HG03095 (cell line): ENCODE measurements around the gene APCDD1L.

Source experiments
- ATAC-seq: cut with Tn5 transposase; IDR thresholded peaks from one replicate; pipeline ENCODE4 v1.9.1; 2021; ENCODE audit warnings: moderate library complexity; ENCODE audit not compliant: unreplicated experiment

APCDD1L gene

GRCh38 chr20:58515233-58516212 lies at the start of gene APCDD1L:
APCDD1L (minus strand) TSS chr20:58515399; CDS start chr20:58514707, 692 bp downstream.
- ATAC-seq: no peak

DNA sequence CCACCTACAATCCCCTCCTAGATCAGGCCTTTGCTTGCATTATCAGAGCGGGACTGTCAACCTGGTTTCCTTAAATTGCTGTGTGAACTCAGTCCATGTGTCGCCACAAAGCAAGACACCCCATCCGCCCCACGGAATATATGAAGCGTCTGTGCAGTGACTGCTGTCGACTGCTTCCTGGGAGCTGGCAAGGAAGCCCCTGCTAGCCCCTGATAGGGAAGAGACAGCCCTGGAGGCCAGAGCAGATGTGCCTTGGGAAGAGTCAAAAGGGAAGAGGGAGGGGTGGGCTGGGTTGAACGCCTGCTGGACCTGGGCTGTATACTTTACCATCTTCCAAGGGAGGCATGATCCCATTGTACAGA lies 44.1 kb upstream of the APCDD1L start:
- no peak for ATAC-seq

DNA sequence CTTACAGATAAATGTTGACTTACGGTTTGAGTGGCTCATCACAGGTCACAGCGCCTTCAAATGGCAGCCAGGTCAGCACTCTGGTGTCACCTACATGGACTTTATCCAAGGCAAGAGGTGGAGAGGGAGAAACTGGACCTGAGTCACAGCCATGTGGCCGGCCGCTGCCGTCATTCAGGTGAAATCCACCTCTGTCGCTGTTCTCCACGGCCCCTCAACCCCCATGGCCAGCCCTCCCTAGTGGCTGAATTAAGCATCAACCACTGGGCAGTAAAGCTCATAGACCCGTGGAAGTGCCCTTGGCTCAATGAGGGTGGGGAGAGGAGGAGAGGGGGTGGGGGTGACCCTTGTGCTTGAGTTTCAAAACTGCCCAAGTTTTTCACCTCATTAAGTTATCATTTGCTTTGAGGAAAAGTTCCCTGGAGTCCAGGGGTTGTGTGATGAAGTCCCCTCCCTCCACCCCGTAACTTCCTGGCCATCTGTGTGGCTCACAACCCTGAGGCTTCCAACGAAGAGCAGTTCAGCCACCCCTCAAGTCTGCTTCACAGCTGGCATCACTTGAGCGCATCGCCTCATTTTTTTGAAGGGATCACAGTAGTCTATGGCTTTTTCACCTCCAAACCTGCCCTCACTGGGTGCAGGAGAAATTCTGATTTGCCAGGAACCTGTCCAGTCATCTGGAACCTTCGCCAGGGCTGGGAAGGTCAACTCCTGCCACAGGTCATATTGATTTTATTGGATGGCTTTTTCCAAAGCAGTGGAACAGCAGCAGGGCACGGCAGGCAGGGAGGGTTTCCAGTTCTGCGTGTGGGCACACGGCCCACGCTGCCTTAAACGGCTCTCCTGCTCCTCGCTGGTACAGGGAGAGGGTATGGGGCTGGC lies 43.5 kb upstream of the APCDD1L start:
- no peak for ATAC-seq

DNA sequence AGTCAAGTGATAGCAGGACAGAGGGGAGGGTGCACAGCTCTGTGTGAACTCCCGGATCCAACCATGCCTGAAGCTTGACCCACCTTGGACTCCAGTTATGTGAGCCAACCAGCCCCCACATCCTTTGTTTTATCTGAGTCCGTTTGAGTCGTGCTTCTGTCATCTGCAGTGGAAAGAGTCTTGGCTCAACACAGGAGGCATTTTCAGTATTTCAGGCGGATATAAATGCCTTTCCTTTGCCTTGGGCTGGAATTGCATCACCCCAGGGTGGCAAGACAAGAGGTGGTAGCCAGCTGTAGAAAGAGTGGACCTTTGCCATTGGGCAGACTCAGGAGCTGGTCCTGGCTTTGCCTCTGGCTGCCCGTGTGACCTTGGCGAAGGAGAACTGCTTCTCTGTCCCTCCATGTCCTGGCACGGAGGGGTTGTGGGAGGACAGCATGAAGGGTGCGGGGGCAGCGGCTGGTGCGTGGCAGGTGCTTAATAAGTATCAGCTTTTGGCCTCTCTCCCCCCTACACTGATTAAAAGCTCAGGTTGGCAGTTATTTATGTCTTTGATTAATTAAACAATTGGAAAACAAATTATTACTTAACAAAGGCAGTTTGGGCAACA lies 42.6 kb upstream of the APCDD1L start:
- no peak for ATAC-seq

DNA sequence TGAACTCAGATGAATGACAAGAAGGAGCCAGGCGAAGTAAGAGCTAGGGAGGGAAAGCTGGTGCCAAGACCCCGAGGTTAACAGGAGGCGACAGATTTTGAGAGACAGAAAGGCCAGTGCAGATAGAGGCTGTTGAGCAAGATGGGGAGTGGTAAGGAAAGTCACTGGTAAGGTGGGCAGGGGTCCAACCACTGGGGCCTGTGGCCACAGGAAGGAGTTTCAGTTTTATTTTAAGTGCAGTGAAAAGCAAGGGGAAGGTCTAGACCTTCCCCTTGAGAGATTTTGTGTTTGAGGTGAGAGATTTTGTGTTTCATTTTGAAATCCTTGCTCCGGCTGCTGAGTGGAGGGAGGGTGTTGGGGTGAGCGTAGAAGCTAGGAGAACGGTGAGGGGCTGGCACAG lies 41.8 kb upstream of the APCDD1L start:
- ATAC-seq: no peak

DNA sequence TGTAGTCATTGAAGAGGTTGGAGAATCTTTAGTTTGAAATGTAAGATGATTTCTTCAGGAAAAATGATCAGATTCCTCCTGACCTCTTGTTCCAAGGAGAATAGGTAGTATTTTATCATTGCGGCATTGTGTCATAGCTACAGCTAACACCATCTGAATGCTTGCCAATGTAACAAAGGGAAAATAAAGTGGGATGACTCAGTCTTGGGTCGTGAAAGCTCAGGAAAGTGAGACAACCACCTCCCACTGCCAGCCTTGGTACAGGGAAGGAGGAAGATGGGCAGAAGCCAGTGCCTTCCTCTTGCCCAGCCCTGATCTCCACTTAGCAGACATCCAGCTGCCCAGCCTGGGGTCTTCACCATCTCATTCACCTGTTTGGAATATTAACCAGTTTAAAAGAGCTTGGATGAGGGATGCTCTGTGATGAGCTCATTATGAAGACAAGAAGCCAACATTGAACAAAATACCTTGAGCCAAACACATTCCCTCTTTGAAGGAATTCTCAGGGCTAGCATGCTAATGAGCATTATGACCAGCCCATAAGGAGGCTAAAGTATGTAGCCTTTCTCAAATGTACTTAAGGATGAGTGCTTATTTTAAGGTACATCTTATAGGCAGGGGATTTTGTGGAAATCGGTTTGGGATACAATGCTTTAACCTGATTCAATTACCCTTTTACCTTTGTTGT lies 40.0 kb upstream of the APCDD1L start:
- no peak for ATAC-seq

DNA sequence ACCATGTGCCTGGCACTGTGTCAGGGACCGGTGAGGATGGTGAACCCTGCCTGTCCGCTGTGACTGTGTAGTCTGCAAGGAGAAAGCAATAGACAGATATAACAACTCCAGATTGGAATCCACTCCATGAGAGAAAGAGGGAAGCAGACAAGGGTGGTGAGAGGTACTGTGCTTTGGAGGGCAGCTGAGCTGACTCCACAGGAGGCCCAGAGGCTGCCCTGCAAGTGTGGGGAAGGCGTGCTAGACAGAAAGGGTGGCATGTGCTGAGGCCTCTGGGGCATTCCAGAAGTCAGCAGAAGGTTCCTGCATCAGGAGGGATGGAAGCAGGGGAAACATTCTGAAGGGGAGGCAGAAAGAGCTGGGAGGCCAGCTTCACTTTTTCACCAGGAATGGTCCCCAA lies 39.3 kb upstream of the APCDD1L start:
- no peak for ATAC-seq

DNA sequence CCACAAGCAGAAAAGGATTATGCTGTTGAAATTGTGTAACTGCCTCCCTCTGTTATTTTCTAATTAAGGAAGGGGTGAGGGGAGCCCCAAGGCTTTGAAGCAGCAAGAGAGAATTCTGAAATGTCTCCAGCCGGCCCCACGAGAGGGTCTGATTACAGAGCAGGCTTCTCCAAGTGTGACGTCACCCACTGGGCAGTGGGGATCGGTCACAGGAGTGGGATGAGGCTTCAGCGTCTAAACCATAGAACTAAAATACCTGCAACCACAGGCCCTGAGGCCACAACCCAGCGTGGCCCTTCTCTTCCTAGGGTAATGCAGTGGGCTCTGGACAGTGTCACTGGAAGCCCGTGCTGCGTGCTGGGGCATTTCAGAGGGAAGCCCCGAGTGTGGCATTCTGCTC lies 38.6 kb upstream of the APCDD1L start:
- no peak for ATAC-seq

- ATAC-seq: no peak
Measured at GRCh38 chr20:58553166-58553696, 38.0 kb upstream of the APCDD1L start.

GRCh38 chr20:58552366-58552934 lies 37.3 kb upstream of the APCDD1L start:
- no peak for ATAC-seq

DNA sequence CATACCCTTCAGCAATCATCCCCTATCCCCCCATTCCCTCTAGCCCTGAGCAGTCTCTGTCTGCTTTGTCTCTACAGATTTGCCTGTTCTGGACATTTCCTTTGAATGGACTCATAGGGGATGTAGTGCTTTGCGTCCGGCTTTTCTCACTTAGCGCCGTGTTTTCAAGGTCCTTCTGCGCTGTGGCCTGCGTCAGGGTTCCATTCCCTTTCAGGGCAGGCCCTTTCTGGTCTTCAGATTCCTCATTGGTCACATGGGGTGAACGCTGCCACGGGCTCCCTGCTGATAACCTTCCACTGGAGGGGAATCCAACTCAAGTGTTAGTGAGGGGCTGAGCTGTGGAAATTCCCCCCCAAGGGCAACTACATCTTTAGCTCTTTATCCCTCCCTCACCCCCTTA lies 36.4 kb upstream of the APCDD1L start:
- no peak for ATAC-seq

GRCh38 chr20:58550275-58551059 lies 35.3 kb upstream of the APCDD1L start:
- ATAC-seq: no peak

- no peak for ATAC-seq
Measured at GRCh38 chr20:58549231-58550209, 34.3 kb upstream of the APCDD1L start.

GRCh38 chr20:58547623-58548475 lies 32.6 kb upstream of the APCDD1L start:
- no peak for ATAC-seq

DNA sequence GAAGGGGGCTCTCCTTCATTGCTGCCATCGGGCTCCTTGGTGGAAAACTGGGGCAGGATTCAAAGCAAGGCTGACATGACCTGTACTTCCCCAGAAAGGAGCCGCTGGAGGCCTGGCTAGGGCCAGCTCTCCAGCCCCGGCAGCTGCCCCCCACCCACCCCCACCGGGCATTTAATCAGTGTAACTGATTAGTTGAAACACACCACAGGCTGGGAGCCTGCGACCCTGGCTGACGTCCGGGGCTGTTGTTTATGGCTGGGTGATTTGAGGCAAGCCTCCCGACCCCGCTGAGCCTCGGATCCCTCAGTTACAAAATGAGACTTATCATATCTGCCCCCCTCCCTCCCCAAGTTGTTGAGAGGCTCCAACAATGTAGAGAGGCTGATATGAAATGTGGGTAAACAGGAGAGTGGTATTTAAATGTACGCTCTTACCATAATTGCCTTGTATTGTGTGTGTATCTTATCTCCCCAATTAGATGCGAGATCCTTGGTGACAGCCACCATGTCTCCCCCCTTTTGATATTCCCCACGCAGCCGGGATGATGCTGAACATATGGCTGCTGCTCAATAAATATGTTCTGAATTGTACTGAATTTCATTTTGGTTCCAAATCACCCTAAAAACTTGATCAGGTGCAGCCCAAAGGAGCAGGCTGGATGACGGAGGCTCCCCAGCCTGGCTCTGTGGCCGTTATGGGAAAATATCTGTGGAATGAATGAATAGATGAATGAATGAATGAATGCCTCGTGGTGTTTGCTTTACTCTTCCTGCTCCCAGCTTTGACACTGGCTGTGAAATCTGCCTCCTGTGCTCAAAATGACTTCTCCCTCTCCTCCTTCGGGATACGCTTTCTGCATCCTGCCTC lies 31.8 kb upstream of the APCDD1L start:
- ATAC-seq: no peak

- ATAC-seq: no peak
Measured at GRCh38 chr20:58546416-58546711, 31.2 kb upstream of the APCDD1L start.
